ENCODE measurements around the gene RIMBP2.

RIMBP2 gene

DNA sequence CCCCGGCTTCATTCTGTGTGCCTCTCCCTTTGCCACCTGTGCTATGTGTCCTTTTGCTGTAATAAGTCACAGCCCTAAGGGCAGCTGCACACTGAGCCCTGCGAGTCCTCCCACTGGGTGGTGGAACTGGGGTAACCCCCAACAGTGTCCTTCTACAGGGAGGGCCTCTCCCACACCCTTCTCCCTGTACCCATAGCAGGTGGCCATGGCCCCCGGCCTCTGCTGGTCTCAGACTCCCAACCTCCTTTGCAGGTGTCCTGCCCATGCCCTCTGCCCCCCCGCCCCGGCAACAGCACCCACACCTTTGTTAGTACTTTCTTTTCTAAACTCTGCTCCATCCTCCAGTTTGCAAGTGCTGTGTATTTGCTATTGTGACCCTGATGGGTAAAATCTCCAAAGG lies 206.6 kb downstream of the RIMBP2 start:
- TF ChIP-seq, protein P1, sequence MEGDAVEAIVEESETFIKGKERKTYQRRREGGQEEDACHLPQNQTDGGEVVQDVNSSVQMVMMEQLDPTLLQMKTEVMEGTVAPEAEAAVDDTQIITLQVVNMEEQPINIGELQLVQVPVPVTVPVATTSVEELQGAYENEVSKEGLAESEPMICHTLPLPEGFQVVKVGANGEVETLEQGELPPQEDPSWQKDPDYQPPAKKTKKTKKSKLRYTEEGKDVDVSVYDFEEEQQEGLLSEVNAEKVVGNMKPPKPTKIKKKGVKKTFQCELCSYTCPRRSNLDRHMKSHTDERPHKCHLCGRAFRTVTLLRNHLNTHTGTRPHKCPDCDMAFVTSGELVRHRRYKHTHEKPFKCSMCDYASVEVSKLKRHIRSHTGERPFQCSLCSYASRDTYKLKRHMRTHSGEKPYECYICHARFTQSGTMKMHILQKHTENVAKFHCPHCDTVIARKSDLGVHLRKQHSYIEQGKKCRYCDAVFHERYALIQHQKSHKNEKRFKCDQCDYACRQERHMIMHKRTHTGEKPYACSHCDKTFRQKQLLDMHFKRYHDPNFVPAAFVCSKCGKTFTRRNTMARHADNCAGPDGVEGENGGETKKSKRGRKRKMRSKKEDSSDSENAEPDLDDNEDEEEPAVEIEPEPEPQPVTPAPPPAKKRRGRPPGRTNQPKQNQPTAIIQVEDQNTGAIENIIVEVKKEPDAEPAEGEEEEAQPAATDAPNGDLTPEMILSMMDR (IDR thresholded peaks at IDR 0.05; ENCODE audit: control insufficient read depth, insufficient read depth, low read depth, low read length, missing control alignments) = no peak
- no peak overlapping the region for H3K4me3 ChIP-seq (ENCODE audit: control insufficient read depth, low read depth, low read length)
- DNase-seq (ENCODE audit: low read depth) = no peak

DNA sequence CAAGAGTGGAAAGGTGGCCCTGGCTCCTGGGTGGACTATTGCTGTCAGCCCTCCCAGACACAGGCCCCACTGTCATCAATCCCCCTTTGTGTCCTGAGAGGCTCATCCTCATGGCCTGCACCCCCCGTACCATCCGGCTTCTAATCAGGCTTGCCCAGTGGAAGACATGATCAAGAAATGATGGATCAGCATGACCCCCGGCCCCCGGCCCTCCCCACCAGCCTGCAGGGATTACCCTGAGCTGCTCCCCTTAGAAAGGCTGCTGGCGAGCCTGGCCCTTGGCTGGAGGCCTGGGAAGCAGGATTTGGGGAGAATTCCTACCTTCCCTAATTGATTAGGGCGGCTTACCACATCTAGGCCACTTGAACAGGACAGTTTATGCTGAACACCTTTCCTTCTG lies 207.3 kb downstream of the RIMBP2 start:
- no peak overlapping the region for H3K4me3 ChIP-seq (ENCODE audit: control insufficient read depth, low read depth, low read length)
- TF ChIP-seq, protein P1 (IDR thresholded peaks at IDR 0.05; ENCODE audit: control insufficient read depth, insufficient read depth, low read depth, low read length, missing control alignments) = no peak
- no peak for DNase-seq (ENCODE audit: low read depth)

DNA sequence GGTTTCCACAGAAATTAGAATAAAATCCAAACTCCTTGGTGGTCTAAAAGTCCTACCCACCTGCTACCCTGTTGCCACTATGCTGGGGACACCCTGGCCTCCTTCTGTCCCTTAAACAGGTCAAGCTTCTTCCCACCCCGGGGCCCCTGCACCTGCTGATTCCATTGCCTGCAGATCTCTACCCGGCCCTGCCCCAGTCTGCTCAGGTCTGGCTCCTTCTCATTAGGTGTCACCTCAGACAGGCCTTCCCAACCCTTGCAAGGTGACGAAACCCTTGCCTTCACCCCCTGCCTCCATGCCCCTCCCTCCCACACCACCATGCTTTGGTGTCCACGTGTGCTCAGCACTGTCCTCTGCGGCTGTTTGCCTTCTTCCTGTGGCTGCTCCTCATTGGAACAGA lies 207.8 kb downstream of the RIMBP2 start:
- no peak overlapping the region for H3K4me3 ChIP-seq (ENCODE audit: control insufficient read depth, low read depth, low read length)
- no peak for DNase-seq (ENCODE audit: low read depth)
- TF ChIP-seq, protein P1 (IDR thresholded peaks at IDR 0.05; ENCODE audit: control insufficient read depth, insufficient read depth, low read depth, low read length, missing control alignments) = no peak

DNA sequence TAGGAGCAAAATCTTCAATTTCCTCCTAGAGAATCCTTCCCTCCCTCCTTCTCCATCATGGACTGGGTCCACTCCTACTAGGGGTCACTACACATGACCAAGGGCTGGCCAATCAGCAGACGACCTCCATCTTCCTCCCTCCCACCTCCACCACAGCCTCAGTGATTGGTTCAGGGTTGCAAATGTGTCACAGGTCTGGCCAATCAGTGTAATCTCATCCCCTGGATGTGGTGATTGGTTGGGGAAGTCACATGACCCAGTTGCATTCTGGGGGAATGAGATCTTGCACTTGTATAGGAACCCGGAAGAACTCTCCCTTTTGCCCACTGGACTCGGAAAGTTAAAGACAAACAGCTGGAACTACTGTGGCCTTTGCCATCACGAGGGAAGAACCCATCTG lies 209.3 kb downstream of the RIMBP2 start:
- DNase-seq (ENCODE audit: low read depth) = no peak
- TF ChIP-seq, protein P1 (IDR thresholded peaks at IDR 0.05; ENCODE audit: control insufficient read depth, insufficient read depth, low read depth, low read length, missing control alignments) = no peak
- no peak overlapping the region for H3K4me3 ChIP-seq (ENCODE audit: control insufficient read depth, low read depth, low read length)

DNA sequence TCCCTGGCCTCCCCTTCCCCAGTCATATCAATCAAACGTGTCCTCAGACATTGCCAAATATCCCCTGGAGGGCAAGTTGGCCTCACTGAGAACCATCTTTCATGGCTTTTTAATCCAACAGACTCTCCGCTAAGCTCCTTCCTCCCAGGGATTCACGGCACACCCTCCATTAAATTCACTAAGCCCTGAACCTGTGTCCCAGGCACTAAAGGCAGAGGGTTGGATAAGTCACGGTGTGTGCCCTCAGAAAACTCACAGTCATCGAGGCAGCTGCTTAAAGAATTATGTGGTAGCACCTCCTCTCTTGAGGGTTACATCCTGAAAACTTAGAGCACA lies 211.3 kb downstream of the RIMBP2 start:
- DNase-seq (ENCODE audit: low read depth) = no peak
- H3K4me3 ChIP-seq (ENCODE audit: control insufficient read depth, low read depth, low read length) = no peak overlapping the region
- TF ChIP-seq, protein P1 (IDR thresholded peaks at IDR 0.05; ENCODE audit: control insufficient read depth, insufficient read depth, low read depth, low read length, missing control alignments) = no peak

DNA sequence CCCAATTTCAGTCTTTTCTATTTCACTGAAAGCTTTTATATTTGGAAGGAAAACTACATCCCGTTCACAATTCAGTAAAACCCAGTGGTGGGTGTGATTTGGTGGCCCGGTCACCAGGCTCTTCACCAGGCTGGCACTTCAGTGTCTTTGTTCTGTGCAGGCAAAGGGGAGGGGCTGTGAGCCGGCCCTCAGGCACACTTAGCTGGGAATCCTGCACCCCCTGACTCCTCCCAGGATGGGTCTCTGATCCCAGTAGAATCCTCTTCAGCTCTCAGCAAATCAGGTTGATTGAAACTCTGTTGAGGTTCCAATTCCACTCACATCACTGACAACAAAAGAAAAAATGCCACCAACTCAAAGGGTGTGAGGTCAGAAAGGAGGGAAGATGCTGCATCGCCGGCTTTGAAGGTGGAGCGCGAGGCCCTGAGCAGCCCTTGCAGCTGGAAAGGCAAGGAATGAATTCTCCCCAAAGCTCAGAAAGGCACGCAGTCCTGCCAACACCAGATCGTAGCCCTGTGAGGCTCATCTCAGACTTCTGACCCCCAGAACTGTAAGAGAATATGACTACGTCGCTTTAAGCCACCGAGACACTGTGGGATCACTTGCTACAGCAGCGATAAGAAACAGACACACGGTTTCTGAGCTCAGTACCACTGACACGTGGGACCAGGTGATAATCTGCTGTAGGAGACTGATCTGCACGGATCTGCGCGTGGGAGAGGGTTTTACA lies 211.8 kb downstream of the RIMBP2 start:
- DNase-seq (ENCODE audit: low read depth) = no peak
- TF ChIP-seq, protein P1 (IDR thresholded peaks at IDR 0.05; ENCODE audit: control insufficient read depth, insufficient read depth, low read depth, low read length, missing control alignments) = no peak

More for the DNA sequence above, 211.8 kb downstream of the RIMBP2 start:
- H3K4me3 ChIP-seq (ENCODE audit: control insufficient read depth, low read depth, low read length) = no peak overlapping the region

Data from AG09309 (cell line).